CD4-positive, alpha-beta T cell (primary cell): ENCODE results near the gene PAPSS1. TPM values are rescaled to one million over a fixed set of nuclear protein-coding genes. Genes with fewer than 3 reads are reported as not detected.

ENCODE experiments used
- ATAC-seq: fragments of 200-7000 bp; cut with Tn5 transposase; one replicate; pipeline ENCODE4 v1.10.0; 2022; ENCODE audit warnings: mild to moderate bottlenecking; ENCODE audit not compliant: poor library complexity
- CTCF ChIA-PET: fragments of 350-600 bp; sonication (Branson Sonifier 250); formaldehyde crosslinking; loops from one replicate; lab custom pipeline; 2021; ENCODE audit warnings: antibody characterized with exemption, inconsistent platforms; lab: Charles Lee
- POLR2A ChIA-PET: fragments of 350-600 bp; sonication (Branson Sonifier 250); formaldehyde crosslinking; loops from one replicate; lab custom pipeline; 2021; ENCODE audit warnings: antibody characterized with exemption, inconsistent platforms; lab: Charles Lee
- DNase-seq, 14 experiments: peaks; one replicate each; pipeline ENCODE4 v3.0.0-alpha.2; 2013 to 2020; ENCODE audit warnings: mixed read lengths in 2 of 14
- H3K27ac ChIP-seq, 2 donors: one replicate each; pipeline versions ENCODE4 v1.5.1 to v1.7.0; 2013; ENCODE audit warnings: low read length in 2 of 2, low read depth in 1 of 2, mild to moderate bottlenecking in 1 of 2
- H3K27me3 ChIP-seq, 2 experiments: 1 replicate in 1 of 2; 2 replicates in 1 of 2; pipeline versions ENCODE4 v1.6.1 to v1.7.0; 2013; ENCODE audit warnings: low read length in 2 of 2, control low read depth in 1 of 2, mild to moderate bottlenecking in 1 of 2, moderate library complexity in 1 of 2; ENCODE audit not compliant: insufficient read depth in 2 of 2, control insufficient read depth in 1 of 2
- H3K36me3 ChIP-seq: one replicate; pipeline ENCODE4 v1.6.1; 2013; ENCODE audit warnings: low read length, control low read depth; ENCODE audit not compliant: insufficient read depth
- H3K4me1 ChIP-seq: one replicate; pipeline ENCODE4 v1.6.1; 2013; ENCODE audit warnings: low read length, control low read depth; ENCODE audit not compliant: insufficient read depth
- H3K4me3 ChIP-seq: one replicate; pipeline ENCODE4 v1.5.1; 2013; ENCODE audit warnings: mild to moderate bottlenecking, low read length, moderate library complexity
- H3K9me3 ChIP-seq, 2 experiments: 1 replicate in 1 of 2; 2 replicates in 1 of 2; pipeline versions ENCODE4 v1.6.1 to v1.7.0; 2013; ENCODE audit warnings: low read length in 2 of 2, mild to moderate bottlenecking in 2 of 2, control low read depth in 1 of 2, moderate library complexity in 1 of 2; ENCODE audit not compliant: control insufficient read depth in 1 of 2, insufficient read depth in 1 of 2
- H3K27ac Mint-ChIP-seq: one replicate; pipeline ENCODE4 v1.8.0; 2020; ENCODE audit warnings: mixed read lengths
- H3K27me3 Mint-ChIP-seq: one replicate; pipeline ENCODE4 v1.8.0; 2021; ENCODE audit warnings: mixed read lengths
- H3K36me3 Mint-ChIP-seq: one replicate; pipeline ENCODE4 v1.8.0; 2021; ENCODE audit warnings: low read depth, mixed read lengths
- H3K4me1 Mint-ChIP-seq: one replicate; pipeline ENCODE4 v1.8.0; 2021; ENCODE audit warnings: low read depth, mixed read lengths
- H3K4me3 Mint-ChIP-seq: one replicate; pipeline ENCODE4 v1.8.0; 2020; ENCODE audit warnings: mild to moderate bottlenecking, mixed read lengths
- H3K9me3 Mint-ChIP-seq: one replicate; pipeline ENCODE4 v1.8.0; 2020; ENCODE audit warnings: mixed read lengths
- CTCF ChIP-seq: fragments of 200-600 bp; IDR thresholded peaks from one replicate; pipeline ENCODE4 v1.8.0; 2022; ENCODE audit warnings: antibody characterized with exemption, mild to moderate bottlenecking
- intact Hi-C, 2 experiments: fragments of 100-400 bp; cut with DNase I in 1 of 2; cut with micrococcal nuclease in 1 of 2; formaldehyde crosslinking; loops; one replicate each; pipeline versions ENCODE4 v1.15.1 to v1.9.0; 2023 to 2025; cut with DNase I, micrococcal nuclease
- total RNA-seq, 174 experiments: library from RNA in 2 of 174; stranded (reverse) in 2 of 174; gene quantifications; one replicate each; pipeline ENCODE4 v1.2.3 and lab custom pipeline; 2021 to 2026

The PAPSS1 gene
- total RNA-seq, 2 experiments from 2014 or later, result 5.6 to 6.6 TPM

- peak in 12 of 14 experiments; percentile 14 to 71 (median 19) for DNase-seq
- CTCF ChIA-PET, result interaction anchor here (1.4 kb wide), 1 partner anchor 1471 kb away, joined by 3 read pairs; no protein-coding TSS in a partner anchor
Observed at GRCh38 chr4:107736924-107737448, 17.0 kb upstream of the PAPSS1 start.

GRCh38 chr4:107736037-107736436 lies 16.0 kb upstream of the PAPSS1 start:
- ATAC-seq (no peak), DNase-seq (no peak)
- Histone ChIP-seq H3K27ac (no peak overlapping the region), H3K9me3 (no peaks in the 10 kb centered on the region), H3K27me3 (no peaks in the 10 kb centered on the region), H3K36me3 (no peaks in the 10 kb centered on the region), H3K4me3 (no peak overlapping the region), H3K4me1 (peaks cover 4% of the 10 kb centered on the region)
- H3K27ac Mint-ChIP-seq, result no peak overlapping the region
- H3K9me3 Mint-ChIP-seq, result no peaks in the 10 kb centered on the region
- ChIA-PET CTCF (interaction anchor here (1.4 kb wide), 1 partner anchor 1470 kb away, joined by 3 read pairs; no protein-coding TSS in a partner anchor), POLR2A (interaction anchor here (2.0 kb wide), 1 partner anchor 16 kb away, joined by 10 read pairs; the partner anchor contains the start of gene PAPSS1)
- intact Hi-C loops, result loop anchor here (2.0 to 10.0 kb wide), 4 partner anchors 291 to 1501 kb away; no protein-coding TSS in a partner anchor
- no peak for TF ChIP-seq CTCF
- H3K27me3 Mint-ChIP-seq, result no peaks in the 10 kb centered on the region
- H3K36me3 Mint-ChIP-seq, result no peaks in the 10 kb centered on the region
- no peak overlapping the region for H3K4me3 Mint-ChIP-seq
- no peaks in the 10 kb centered on the region for H3K4me1 Mint-ChIP-seq

More at GRCh38 chr4:107736924-107737448, 17.0 kb upstream of the PAPSS1 start:
- Mint-ChIP-seq H3K9me3 (no peaks in the 10 kb centered on the region), H3K27me3 (no peaks in the 10 kb centered on the region), H3K4me3 (no peak overlapping the region), H3K36me3 (no peaks in the 10 kb centered on the region), H3K27ac (no peak overlapping the region), H3K4me1 (no peaks in the 10 kb centered on the region)
- intact Hi-C loops, result loop anchor here (2.0 to 10.0 kb wide), 4 partner anchors 292 to 1502 kb away; no protein-coding TSS in a partner anchor
- ATAC-seq, result no peak
- Histone ChIP-seq H3K36me3 (no peaks in the 10 kb centered on the region), H3K27ac (no peak overlapping the region), H3K27me3 (no peaks in the 10 kb centered on the region), H3K9me3 (no peaks in the 10 kb centered on the region), H3K4me3 (no peak overlapping the region), H3K4me1 (peaks cover 4% of the 10 kb centered on the region)
- TF ChIP-seq CTCF, result peak; percentile 88
- POLR2A ChIA-PET, result interaction anchor here (0.5 to 2.0 kb wide), 2 partner anchors 16 to 128 kb away, joined by 3 to 10 read pairs; partner anchors contain the start of gene PAPSS1

DNA sequence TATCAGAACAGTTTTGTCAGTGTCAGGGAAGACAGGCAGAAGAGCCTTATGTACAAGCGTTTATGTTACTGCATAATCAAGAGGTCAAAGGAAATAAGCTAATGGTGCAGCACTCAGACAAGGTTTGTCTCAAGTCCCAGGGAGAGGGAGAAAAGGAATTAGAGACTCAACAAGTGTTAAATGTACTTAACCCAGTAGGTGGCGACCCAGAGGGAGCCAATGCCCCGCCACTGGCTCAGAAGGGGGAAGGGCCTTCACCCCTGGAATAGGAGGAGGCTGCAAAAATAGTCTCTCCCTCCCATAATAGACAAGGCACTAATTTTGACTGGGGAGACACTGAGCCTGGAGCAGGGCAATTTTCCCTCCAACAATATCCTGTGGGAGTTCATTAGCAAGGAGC lies 14.1 kb upstream of the PAPSS1 start:
- ChIA-PET CTCF (no interaction called here), POLR2A (interaction anchor here (1.5 kb wide), 1 partner anchor 14 kb away, joined by 4 read pairs; the partner anchor contains the start of gene PAPSS1)
- intact Hi-C loops, result loop anchor here (10.0 kb wide), 3 partner anchors 289 to 1499 kb away; no protein-coding TSS in a partner anchor
- no peak for ATAC-seq
- H3K27me3 ChIP-seq, result no peaks in the 10 kb centered on the region
- H3K4me3 Mint-ChIP-seq, result no peak overlapping the region
- H3K36me3 ChIP-seq, result no peaks in the 10 kb centered on the region
- H3K27ac ChIP-seq, result no peak overlapping the region
- H3K9me3 Mint-ChIP-seq, result no peaks in the 10 kb centered on the region
- H3K9me3 ChIP-seq, result no peaks in the 10 kb centered on the region
- peaks cover 4% of the 10 kb centered on the region for H3K4me1 ChIP-seq
- no peak for TF ChIP-seq CTCF
- no peak for DNase-seq
- no peak overlapping the region for H3K4me3 ChIP-seq
- no peak overlapping the region for H3K27ac Mint-ChIP-seq
- no peaks in the 10 kb centered on the region for H3K27me3 Mint-ChIP-seq
- no peaks in the 10 kb centered on the region for H3K36me3 Mint-ChIP-seq
- H3K4me1 Mint-ChIP-seq, result no peaks in the 10 kb centered on the region
